ENCODE results near the gene PECR.

DNA sequence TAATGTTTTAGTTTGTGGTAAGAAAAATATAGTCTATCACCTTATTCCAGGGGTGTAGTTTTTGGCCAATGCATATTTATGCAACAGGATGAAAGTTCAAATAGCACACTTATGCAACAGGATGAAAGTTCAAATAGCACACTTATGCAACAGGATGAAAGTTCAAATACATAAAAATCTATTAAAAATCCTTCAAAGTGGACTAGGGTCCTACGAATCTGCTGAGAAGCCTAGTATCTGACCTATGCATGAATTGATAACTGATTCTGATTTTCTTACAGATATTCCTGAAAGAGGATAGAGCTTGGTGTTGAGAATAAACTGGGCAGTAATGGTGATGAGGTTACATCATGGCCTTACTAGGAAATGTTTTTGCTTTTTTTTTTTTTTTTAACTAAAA lies 2.8 kb downstream of the PECR start:
- TF ChIP-seq EZH2 (IDR thresholded peaks at IDR 0.05) (no peak), POLR2AphosphoS5 (IDR thresholded peaks at IDR 0.05; ENCODE audit: borderline replicate concordance, low read depth, low read length) (no peak), FOXP2 (optimal IDR thresholded peaks at IDR 0.05; ENCODE audit: control extremely low read depth, extremely low read length, insufficient read depth) (no peak)
